ENCODE measurements around the gene TXLNB.

The TXLNB gene

GRCh38 chr6:139285590-139285989, 6.2 kb downstream of the TXLNB start:
- no peak for TF ChIP-seq CTCF (IDR thresholded peaks at IDR 0.05; ENCODE audit: low read length)
- TF ChIP-seq EZH2 (IDR thresholded peaks at IDR 0.05; ENCODE audit: borderline replicate concordance, low read length), result no peak
- H3K4me1 ChIP-seq (ENCODE audit: insufficient read depth, low read length, severe bottlenecking), result peaks cover 28% of the 10 kb centered on the region
- no peak overlapping the region for H3K4me2 ChIP-seq (ENCODE audit: low read length)
- 0 out of 2 replicates have a peak, but pooled peaks cover 3% of the 10 kb centered on the region for H3F3A ChIP-seq (ENCODE audit: insufficient read depth, low read length)
- no peak overlapping the region for H3K9ac ChIP-seq (ENCODE audit: low read length)
- H3K79me2 ChIP-seq (ENCODE audit: insufficient read depth, low read length), result no peaks in the 10 kb centered on the region
- no peaks in the 10 kb centered on the region for H3K27me3 ChIP-seq (ENCODE audit: insufficient read depth, low read length)
- H2AFZ ChIP-seq (ENCODE audit: low read length), result no peak overlapping the region
- H4K20me1 ChIP-seq (ENCODE audit: insufficient read depth, low read length), result no peaks in the 10 kb centered on the region
- no peak overlapping the region for H3K27ac ChIP-seq (ENCODE audit: low read depth, low read length, poor library complexity, severe bottlenecking)
- H3K9me2 ChIP-seq (ENCODE audit: low read depth, low read length), result no peaks in the 10 kb centered on the region
- peaks cover 7% of the 10 kb centered on the region; the same call in 1 of the 2 replicates for H3K36me3 ChIP-seq (ENCODE audit: insufficient read depth, low read length)
- no peaks in the 10 kb centered on the region for H3K9me3 ChIP-seq (ENCODE audit: low read length)
- H3K4me3 ChIP-seq (ENCODE audit: low read depth, low read length, poor library complexity, severe bottlenecking), result no peak overlapping the region

GRCh38 chr6:139284789-139285188, 7.0 kb downstream of the TXLNB start:
- Histone ChIP-seq H3K4me3 (ENCODE audit: low read depth, low read length, poor library complexity, severe bottlenecking) (no peak overlapping the region), H2AFZ (ENCODE audit: low read length) (no peak overlapping the region), H3K9ac (ENCODE audit: low read length) (no peak overlapping the region), H3K27me3 (ENCODE audit: insufficient read depth, low read length) (no peaks in the 10 kb centered on the region), H3K4me2 (ENCODE audit: low read length) (no peak overlapping the region), H3F3A (ENCODE audit: insufficient read depth, low read length) (no peaks in the 10 kb centered on the region), H3K9me3 (ENCODE audit: low read length) (no peaks in the 10 kb centered on the region), H3K9me2 (ENCODE audit: low read depth, low read length) (no peaks in the 10 kb centered on the region), H3K36me3 (ENCODE audit: insufficient read depth, low read length) (peaks cover 7% of the 10 kb centered on the region; the same call in 1 of the 2 replicates), H4K20me1 (ENCODE audit: insufficient read depth, low read length) (no peaks in the 10 kb centered on the region), H3K4me1 (ENCODE audit: insufficient read depth, low read length, severe bottlenecking) (peaks cover 28% of the 10 kb centered on the region), H3K27ac (ENCODE audit: low read depth, low read length, poor library complexity, severe bottlenecking) (no peak overlapping the region), H3K79me2 (ENCODE audit: insufficient read depth, low read length) (no peaks in the 10 kb centered on the region)
- TF ChIP-seq EZH2 (IDR thresholded peaks at IDR 0.05; ENCODE audit: borderline replicate concordance, low read length) (no peak), CTCF (IDR thresholded peaks at IDR 0.05; ENCODE audit: low read length) (no peak)

GRCh38 chr6:139282684-139283083, 9.1 kb downstream of the TXLNB start:
- Histone ChIP-seq H3K27me3 (ENCODE audit: insufficient read depth, low read length) (no peaks in the 10 kb centered on the region), H3K4me1 (ENCODE audit: insufficient read depth, low read length, severe bottlenecking) (peaks cover 29% of the 10 kb centered on the region), H2AFZ (ENCODE audit: low read length) (no peak overlapping the region), H3K79me2 (ENCODE audit: insufficient read depth, low read length) (no peaks in the 10 kb centered on the region), H3F3A (ENCODE audit: insufficient read depth, low read length) (no peaks in the 10 kb centered on the region), H3K27ac (ENCODE audit: low read depth, low read length, poor library complexity, severe bottlenecking) (no peak overlapping the region), H3K36me3 (ENCODE audit: insufficient read depth, low read length) (no peaks in the 10 kb centered on the region), H3K9ac (ENCODE audit: low read length) (no peak overlapping the region), H3K4me2 (ENCODE audit: low read length) (no peak overlapping the region), H3K9me3 (ENCODE audit: low read length) (no peaks in the 10 kb centered on the region), H4K20me1 (ENCODE audit: insufficient read depth, low read length) (no peaks in the 10 kb centered on the region), H3K9me2 (ENCODE audit: low read depth, low read length) (no peaks in the 10 kb centered on the region), H3K4me3 (ENCODE audit: low read depth, low read length, poor library complexity, severe bottlenecking) (no peak overlapping the region)
- TF ChIP-seq EZH2 (IDR thresholded peaks at IDR 0.05; ENCODE audit: borderline replicate concordance, low read length), result no peak

GRCh38 chr6:139278190-139278589, 13.6 kb downstream of the TXLNB start:
- H3K36me3 ChIP-seq (ENCODE audit: insufficient read depth, low read length), result no peaks in the 10 kb centered on the region
- H2AFZ ChIP-seq (ENCODE audit: low read length), result no peak overlapping the region
- no peaks in the 10 kb centered on the region for H3K79me2 ChIP-seq (ENCODE audit: insufficient read depth, low read length)

More at GRCh38 chr6:139278190-139278589, 13.6 kb downstream of the TXLNB start:
- no peak overlapping the region for H3K4me3 ChIP-seq (ENCODE audit: low read depth, low read length, poor library complexity, severe bottlenecking)
- H3K9me2 ChIP-seq (ENCODE audit: low read depth, low read length), result no peaks in the 10 kb centered on the region
- no peak overlapping the region for H3K9ac ChIP-seq (ENCODE audit: low read length)
- no peaks in the 10 kb centered on the region for H3K9me3 ChIP-seq (ENCODE audit: low read length)
- no peak overlapping the region for H3K4me2 ChIP-seq (ENCODE audit: low read length)
- peak overlapping the region; percentile 77 for H3K27ac ChIP-seq (ENCODE audit: low read depth, low read length, poor library complexity, severe bottlenecking)
- H3F3A ChIP-seq (ENCODE audit: insufficient read depth, low read length), result peaks cover 6% of the 10 kb centered on the region; the same call in 1 of the 2 replicates
- no peak for TF ChIP-seq CTCF (IDR thresholded peaks at IDR 0.05; ENCODE audit: low read length)
- no peak for TF ChIP-seq EZH2 (IDR thresholded peaks at IDR 0.05; ENCODE audit: borderline replicate concordance, low read length)
- no peaks in the 10 kb centered on the region for H3K27me3 ChIP-seq (ENCODE audit: insufficient read depth, low read length)
- H3K4me1 ChIP-seq (ENCODE audit: insufficient read depth, low read length, severe bottlenecking), result peaks cover 59% of the 10 kb centered on the region
- H4K20me1 ChIP-seq (ENCODE audit: insufficient read depth, low read length), result no peaks in the 10 kb centered on the region
